ENCODE data around the gene STK4.

STK4 gene

GRCh38 chr20:45121388-45121787, 155.1 kb downstream of the STK4 start:
- TF ChIP-seq SIN3A (IDR thresholded peaks at IDR 0.05; ENCODE audit: borderline replicate concordance, insufficient read depth, low read length) (no peak), TAF1 (IDR thresholded peaks at IDR 0.05; ENCODE audit: borderline replicate concordance, insufficient read depth, low read length) (no peak), POLR2AphosphoS5 (IDR thresholded peaks at IDR 0.05; ENCODE audit: low read depth, low read length) (no peak), FOXP2 (optimal IDR thresholded peaks at IDR 0.05; ENCODE audit: borderline replicate concordance, extremely low read depth, extremely low read length, insufficient read depth) (no peak)
- TF ChIP-seq, protein P1, sequence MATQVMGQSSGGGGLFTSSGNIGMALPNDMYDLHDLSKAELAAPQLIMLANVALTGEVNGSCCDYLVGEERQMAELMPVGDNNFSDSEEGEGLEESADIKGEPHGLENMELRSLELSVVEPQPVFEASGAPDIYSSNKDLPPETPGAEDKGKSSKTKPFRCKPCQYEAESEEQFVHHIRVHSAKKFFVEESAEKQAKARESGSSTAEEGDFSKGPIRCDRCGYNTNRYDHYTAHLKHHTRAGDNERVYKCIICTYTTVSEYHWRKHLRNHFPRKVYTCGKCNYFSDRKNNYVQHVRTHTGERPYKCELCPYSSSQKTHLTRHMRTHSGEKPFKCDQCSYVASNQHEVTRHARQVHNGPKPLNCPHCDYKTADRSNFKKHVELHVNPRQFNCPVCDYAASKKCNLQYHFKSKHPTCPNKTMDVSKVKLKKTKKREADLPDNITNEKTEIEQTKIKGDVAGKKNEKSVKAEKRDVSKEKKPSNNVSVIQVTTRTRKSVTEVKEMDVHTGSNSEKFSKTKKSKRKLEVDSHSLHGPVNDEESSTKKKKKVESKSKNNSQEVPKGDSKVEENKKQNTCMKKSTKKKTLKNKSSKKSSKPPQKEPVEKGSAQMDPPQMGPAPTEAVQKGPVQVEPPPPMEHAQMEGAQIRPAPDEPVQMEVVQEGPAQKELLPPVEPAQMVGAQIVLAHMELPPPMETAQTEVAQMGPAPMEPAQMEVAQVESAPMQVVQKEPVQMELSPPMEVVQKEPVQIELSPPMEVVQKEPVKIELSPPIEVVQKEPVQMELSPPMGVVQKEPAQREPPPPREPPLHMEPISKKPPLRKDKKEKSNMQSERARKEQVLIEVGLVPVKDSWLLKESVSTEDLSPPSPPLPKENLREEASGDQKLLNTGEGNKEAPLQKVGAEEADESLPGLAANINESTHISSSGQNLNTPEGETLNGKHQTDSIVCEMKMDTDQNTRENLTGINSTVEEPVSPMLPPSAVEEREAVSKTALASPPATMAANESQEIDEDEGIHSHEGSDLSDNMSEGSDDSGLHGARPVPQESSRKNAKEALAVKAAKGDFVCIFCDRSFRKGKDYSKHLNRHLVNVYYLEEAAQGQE (IDR thresholded peaks at IDR 0.05; ENCODE audit: insufficient read depth in 1 of 2, low read depth in 2 of 2, low read length in 2 of 2): no peak

DNA sequence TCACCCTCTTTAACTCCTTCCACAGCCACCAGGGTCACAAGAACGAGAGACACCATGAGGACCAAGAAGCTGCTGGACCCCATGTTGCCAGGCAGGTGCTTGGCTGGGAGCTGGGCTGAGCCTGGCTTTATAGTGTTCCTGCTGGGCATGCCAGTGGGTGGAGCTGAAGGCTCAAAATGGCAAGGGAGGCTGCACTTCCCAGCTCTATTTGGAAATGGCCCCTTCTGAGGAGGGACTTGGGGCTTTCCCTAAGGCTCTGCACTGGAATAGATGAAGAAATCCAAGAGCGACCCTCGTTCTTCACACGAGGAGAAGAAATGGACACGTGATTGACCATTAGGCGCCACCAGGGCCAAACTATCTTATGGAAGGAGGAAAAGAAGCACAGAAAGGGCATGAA, 158.1 kb downstream of the STK4 start, which contains the start of gene WFDC12:
Gene WFDC12 (minus strand): TSS at position 101 of the 400 bp plus-strand sequence. CDS start 18 bp downstream, at position 83.
- TF ChIP-seq, protein P1 (IDR thresholded peaks at IDR 0.05; ENCODE audit: insufficient read depth in 1 of 2, low read depth in 2 of 2, low read length in 2 of 2): no peak
- no peak for TF ChIP-seq FOXP2 (optimal IDR thresholded peaks at IDR 0.05; ENCODE audit: borderline replicate concordance, extremely low read depth, extremely low read length, insufficient read depth)
- TF ChIP-seq SIN3A (IDR thresholded peaks at IDR 0.05; ENCODE audit: borderline replicate concordance, insufficient read depth, low read length): no peak
- no peak for TF ChIP-seq TAF1 (IDR thresholded peaks at IDR 0.05; ENCODE audit: borderline replicate concordance, insufficient read depth, low read length)
- no peak for TF ChIP-seq POLR2AphosphoS5 (IDR thresholded peaks at IDR 0.05; ENCODE audit: low read depth, low read length)

DNA sequence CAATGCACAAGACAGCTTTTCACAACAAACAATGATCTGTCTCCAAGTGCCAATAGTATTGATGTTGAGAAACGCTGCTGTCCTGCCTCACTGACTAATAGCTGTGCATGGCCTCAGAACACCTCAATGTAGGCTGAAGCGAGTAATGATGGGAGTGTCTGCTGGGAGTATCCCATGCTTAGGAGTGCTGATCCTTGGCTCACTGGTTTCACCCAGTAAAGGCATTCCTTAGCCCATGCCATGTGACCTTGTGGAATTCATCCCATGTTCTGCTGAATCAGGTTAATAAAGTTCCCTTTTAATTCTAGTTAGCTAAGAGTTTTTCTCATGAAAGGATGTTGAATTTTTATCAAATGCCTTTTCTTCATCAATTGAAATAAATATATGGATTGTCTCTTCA, 161.8 kb downstream of the STK4 start:
- no peak for TF ChIP-seq POLR2AphosphoS5 (IDR thresholded peaks at IDR 0.05; ENCODE audit: low read depth, low read length)
- TF ChIP-seq SIN3A (IDR thresholded peaks at IDR 0.05; ENCODE audit: borderline replicate concordance, insufficient read depth, low read length): no peak
- TF ChIP-seq FOXP2 (optimal IDR thresholded peaks at IDR 0.05; ENCODE audit: borderline replicate concordance, extremely low read depth, extremely low read length, insufficient read depth): no peak
- TF ChIP-seq TAF1 (IDR thresholded peaks at IDR 0.05; ENCODE audit: borderline replicate concordance, insufficient read depth, low read length): no peak
- TF ChIP-seq, protein P1 (IDR thresholded peaks at IDR 0.05; ENCODE audit: insufficient read depth in 1 of 2, low read depth in 2 of 2, low read length in 2 of 2): no peak
